Liver (tissue), 3 donors: Measurements from ENCODE around the gene HDDC3.

Source experiments
- ATF3 ChIP-seq: IDR thresholded peaks from 2 replicates; pipeline ENCODE4 v1.6.1; 2016; ENCODE audit warnings: antibody characterized with exemption
- CTCF ChIP-seq: fragments of 150-350 bp; IDR thresholded peaks from 2 replicates; pipeline ENCODE4 v1.5.1; 2017; ENCODE audit warnings: improper control_type of control experiment, low read depth, low read length; ENCODE audit not compliant: missing input control
- EGR1 ChIP-seq, 2 donors: IDR thresholded peaks; 2 replicates each; pipeline ENCODE4 v1.6.1; 2016 to 2018; ENCODE audit warnings: antibody characterized with exemption in 2 of 2, low read depth in 2 of 2
- GABPA ChIP-seq, 2 donors: IDR thresholded peaks in 1 of 2; conservative IDR thresholded peaks in 1 of 2; 2 replicates each; pipeline ENCODE4 v1.6.1; 2016; ENCODE audit warnings: antibody characterized with exemption in 2 of 2, mild to moderate bottlenecking in 1 of 2, moderate library complexity in 1 of 2
- JUND ChIP-seq, 2 donors: IDR thresholded peaks; 2 replicates each; pipeline ENCODE4 v1.6.1; 2016; ENCODE audit warnings: antibody characterized with exemption in 2 of 2
- MAX ChIP-seq: IDR thresholded peaks from 2 replicates; pipeline ENCODE4 v1.6.1; 2016; ENCODE audit warnings: antibody characterized with exemption
- YY1 ChIP-seq: IDR thresholded peaks from 2 replicates; pipeline ENCODE4 v1.6.1; 2016; ENCODE audit warnings: antibody characterized with exemption, mild to moderate bottlenecking
- donor health status: healthy.
- donor health status: healthy.

DNA sequence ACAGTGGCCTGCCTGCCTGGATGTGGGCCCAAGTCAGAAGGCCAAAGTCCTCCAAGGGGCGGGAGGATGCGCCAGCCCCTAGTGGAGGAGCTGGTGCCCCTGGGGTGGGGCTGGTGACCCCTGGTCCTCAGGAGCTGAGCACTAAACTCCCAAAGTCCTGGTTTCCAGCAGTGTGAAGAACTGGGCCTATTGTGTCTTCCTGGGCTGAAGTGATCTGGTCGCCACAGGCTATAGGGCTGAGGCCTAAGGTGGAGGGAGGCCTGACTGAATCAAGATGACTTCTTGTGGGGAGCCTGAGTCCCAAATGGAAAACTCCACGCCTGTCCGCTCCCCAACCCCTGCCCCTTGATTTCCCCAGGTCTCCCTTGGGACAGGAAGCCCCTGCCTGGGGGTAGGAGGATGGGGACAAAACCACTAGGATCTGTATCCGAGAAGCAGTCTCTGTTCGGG is 48.8 kb downstream of the HDDC3 start:
- TF ChIP-seq GABPA (IDR thresholded peaks at IDR 0.05 in 1 of 2, conservative IDR thresholded peaks at IDR 0.05 in 1 of 2) (no peak), JUND (IDR thresholded peaks at IDR 0.05) (peak in 1 of 2 donors; percentile 22), YY1 (no peak), ATF3 (no peak), EGR1 (IDR thresholded peaks at IDR 0.05; ENCODE audit: low read depth in 2 of 2) (no peak), CTCF (no peak), MAX (no peak)
